HEK293T (cell line): ENCODE results near the gene MRPL39.

Experiments
- CTCF ChIA-PET: fragments of 350-600 bp; formaldehyde crosslinking; extraction: SDS; loops from one replicate; lab custom pipeline; 2021; ENCODE audit warnings: antibody characterized with exemption, inconsistent platforms; lab: Yijun Ruan, JAX
- POLR2A ChIA-PET: fragments of 350-600 bp; formaldehyde crosslinking; extraction: SDS; loops from one replicate; lab custom pipeline; 2020; ENCODE audit warnings: antibody characterized with exemption, inconsistent platforms; lab: Yijun Ruan, JAX
- DNase-seq: peaks from one replicate; pipeline ENCODE4 v3.0.0; 2012; ENCODE audit warnings: mixed read lengths; ENCODE audit errors: extremely low spot score
- ARNT ChIP-seq: fragments of 450-650 bp; IDR thresholded peaks from 2 replicates; pipeline ENCODE4 v1.6.1; 2017; ENCODE audit warnings: mild to moderate bottlenecking
- BHLHE40 ChIP-seq: fragments of 450-650 bp; IDR thresholded peaks from 2 replicates; pipeline ENCODE4 v1.6.1; 2016; ENCODE audit warnings: mild to moderate bottlenecking, moderate library complexity, borderline replicate concordance
- CTBP1 ChIP-seq: fragments of 450-650 bp; IDR thresholded peaks from 2 replicates; pipeline ENCODE4 v1.6.1; 2016; ENCODE audit warnings: borderline replicate concordance
- ELF4 ChIP-seq: fragments of 450-650 bp; IDR thresholded peaks from 2 replicates; pipeline ENCODE4 v1.6.1; 2017; ENCODE audit warnings: antibody characterized with exemption
- FOXA1 ChIP-seq: fragments of 450-650 bp; IDR thresholded peaks from 2 replicates; pipeline ENCODE4 v1.6.1; 2016; ENCODE audit warnings: mild to moderate bottlenecking
- FOXK2 ChIP-seq: fragments of 450-650 bp; IDR thresholded peaks from 2 replicates; pipeline ENCODE4 v1.6.1; 2016; ENCODE audit warnings: mild to moderate bottlenecking
- FOXM1 ChIP-seq: fragments of 450-650 bp; IDR thresholded peaks from 2 replicates; pipeline ENCODE4 v1.6.1; 2017; ENCODE audit warnings: mild to moderate bottlenecking, borderline replicate concordance
- HDGF ChIP-seq: fragments of 450-650 bp; IDR thresholded peaks from 2 replicates; pipeline ENCODE4 v1.6.1; 2017; ENCODE audit warnings: antibody characterized with exemption, borderline replicate concordance
- L3MBTL2 ChIP-seq: fragments of 450-650 bp; conservative IDR thresholded peaks from 2 replicates; pipeline ENCODE4 v1.6.1; 2016; ENCODE audit warnings: mild to moderate bottlenecking
- LEF1 ChIP-seq: fragments of 450-650 bp; IDR thresholded peaks from 2 replicates; pipeline ENCODE4 v1.6.1; 2017; ENCODE audit warnings: mild to moderate bottlenecking, borderline replicate concordance
- NFRKB ChIP-seq: fragments of 450-650 bp; IDR thresholded peaks from 2 replicates; pipeline ENCODE4 v1.6.1; 2016; ENCODE audit warnings: mild to moderate bottlenecking, moderate library complexity
- SP1 ChIP-seq: fragments of 450-650 bp; IDR thresholded peaks from 2 replicates; pipeline ENCODE4 v1.6.1; 2017
- SUZ12 ChIP-seq: fragments of 450-650 bp; IDR thresholded peaks from 2 replicates; pipeline ENCODE4 v1.6.1; 2016; ENCODE audit warnings: mild to moderate bottlenecking
- TARDBP ChIP-seq: fragments of 450-650 bp; IDR thresholded peaks from 2 replicates; pipeline ENCODE4 v1.6.1; 2016
- ZNF384 ChIP-seq: fragments of 450-650 bp; IDR thresholded peaks from 2 replicates; pipeline ENCODE4 v1.6.1; 2016
- TF ChIP-seq, protein P1 (sequence below): fragments of 450-650 bp; IDR thresholded peaks from 2 replicates; pipeline ENCODE4 v1.6.1; 2016

Gene MRPL39

GRCh38 chr21:25561668-25562641 is 45.3 kb downstream of the MRPL39 start:
- TF ChIP-seq SUZ12 = no peak
- TF ChIP-seq SP1 = no peak
- no peak for TF ChIP-seq FOXM1
- TF ChIP-seq ZNF384 = no peak
- TF ChIP-seq L3MBTL2 = no peak
- no peak for TF ChIP-seq BHLHE40
- CTCF ChIA-PET = no interaction called here
- DNase-seq = no peak
- POLR2A ChIA-PET = no interaction called here

GRCh38 chr21:25560891-25561290 is 46.4 kb downstream of the MRPL39 start:
- POLR2A ChIA-PET = no interaction called here
- no peak for DNase-seq
- TF ChIP-seq FOXA1 = no peak
- no peak for TF ChIP-seq LEF1
- TF ChIP-seq TARDBP = no peak
- TF ChIP-seq NFRKB = no peak
- TF ChIP-seq L3MBTL2 = no peak
- TF ChIP-seq BHLHE40 = no peak
- no peak for TF ChIP-seq HDGF
- no peak for TF ChIP-seq CTBP1
- no peak for TF ChIP-seq FOXK2
- no peak for TF ChIP-seq SUZ12
- no peak for TF ChIP-seq ARNT
- CTCF ChIA-PET = no interaction called here

DNA sequence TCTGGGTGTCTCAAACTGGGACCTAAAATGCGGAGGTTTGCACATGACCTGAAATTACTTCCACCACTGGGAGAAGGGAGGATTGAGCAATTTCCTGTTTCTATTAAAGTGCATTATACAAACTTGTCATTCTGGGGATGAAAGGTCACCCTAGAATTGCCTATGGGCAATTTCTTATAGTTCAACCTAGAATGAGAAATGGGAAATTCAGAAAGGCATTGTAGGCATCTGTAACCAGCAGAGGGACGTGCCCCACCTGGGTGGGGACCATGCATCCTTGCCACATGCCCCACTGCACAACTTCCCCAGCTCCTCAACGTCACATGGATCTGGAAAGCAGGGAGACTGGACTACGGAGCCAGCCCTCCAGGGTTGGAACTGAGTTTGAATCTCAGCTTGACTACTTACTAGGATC is 47.0 kb downstream of the MRPL39 start:
- no peak for DNase-seq
- ChIA-PET CTCF (interaction anchor here (0.6 kb wide), 1 partner anchor 1193 kb away, joined by 5 read pairs; no protein-coding TSS in a partner anchor), POLR2A (no interaction called here)
- TF ChIP-seq NFRKB = no peak
- TF ChIP-seq LEF1 = no peak

DNA sequence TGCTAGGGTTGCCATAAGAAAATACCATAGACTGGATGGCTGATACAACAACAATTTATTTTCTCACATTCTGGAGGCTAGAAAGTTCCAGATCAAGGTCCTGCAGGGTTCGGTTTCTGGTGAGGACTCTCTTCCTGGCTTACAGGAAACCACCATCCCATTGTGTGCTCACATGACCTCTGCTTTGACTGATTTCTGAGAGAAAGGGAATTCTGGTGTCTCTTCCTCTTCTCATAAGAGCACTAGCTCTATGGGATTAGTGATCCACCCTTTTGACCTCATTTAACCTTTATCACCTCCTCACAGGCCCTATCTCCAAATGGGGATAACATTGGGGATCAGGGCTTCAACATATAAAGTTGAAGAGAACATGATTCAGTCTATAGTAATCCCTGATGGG is 47.5 kb downstream of the MRPL39 start:
- TF ChIP-seq TARDBP (no peak), SP1 (no peak), FOXK2 (no peak), ZNF384 (no peak), ELF4 (no peak)
- ChIA-PET POLR2A (no interaction called here), CTCF (interaction anchor here (0.6 kb wide), 1 partner anchor 1193 kb away, joined by 5 read pairs; no protein-coding TSS in a partner anchor)
- DNase-seq = no peak

- CTCF ChIA-PET = no interaction called here
- POLR2A ChIA-PET = no interaction called here
- no peak for TF ChIP-seq NFRKB
- TF ChIP-seq L3MBTL2 = no peak
- no peak for TF ChIP-seq ELF4
- TF ChIP-seq ZNF384 = no peak
- no peak for TF ChIP-seq FOXM1
- TF ChIP-seq FOXK2 = no peak
- no peak for TF ChIP-seq TARDBP
- TF ChIP-seq SUZ12 = no peak
- TF ChIP-seq ARNT = no peak
- no peak for TF ChIP-seq BHLHE40
- no peak for TF ChIP-seq CTBP1
- TF ChIP-seq FOXA1 = no peak
- TF ChIP-seq SP1 = no peak
- no peak for TF ChIP-seq LEF1
- TF ChIP-seq HDGF = no peak
- TF ChIP-seq, protein P1, sequence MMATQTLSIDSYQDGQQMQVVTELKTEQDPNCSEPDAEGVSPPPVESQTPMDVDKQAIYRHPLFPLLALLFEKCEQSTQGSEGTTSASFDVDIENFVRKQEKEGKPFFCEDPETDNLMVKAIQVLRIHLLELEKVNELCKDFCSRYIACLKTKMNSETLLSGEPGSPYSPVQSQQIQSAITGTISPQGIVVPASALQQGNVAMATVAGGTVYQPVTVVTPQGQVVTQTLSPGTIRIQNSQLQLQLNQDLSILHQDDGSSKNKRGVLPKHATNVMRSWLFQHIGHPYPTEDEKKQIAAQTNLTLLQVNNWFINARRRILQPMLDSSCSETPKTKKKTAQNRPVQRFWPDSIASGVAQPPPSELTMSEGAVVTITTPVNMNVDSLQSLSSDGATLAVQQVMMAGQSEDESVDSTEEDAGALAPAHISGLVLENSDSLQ = no peak
- no peak for DNase-seq
These were observed 49.2 kb downstream of the MRPL39 start for GRCh38 chr21:25558123-25558522.

GRCh38 chr21:25557180-25557579 is 50.1 kb downstream of the MRPL39 start:
- CTCF ChIA-PET = no interaction called here
- POLR2A ChIA-PET = no interaction called here
- no peak for TF ChIP-seq BHLHE40
- TF ChIP-seq FOXM1 = no peak
- TF ChIP-seq SP1 = no peak
- TF ChIP-seq, protein P1 = no peak
- no peak for TF ChIP-seq LEF1
- no peak for TF ChIP-seq ZNF384
- TF ChIP-seq L3MBTL2 = no peak
- no peak for TF ChIP-seq FOXA1
- no peak for DNase-seq

GRCh38 chr21:25556091-25556490 is 51.2 kb downstream of the MRPL39 start:
- no peak for DNase-seq
- CTCF ChIA-PET = no interaction called here
- POLR2A ChIA-PET = no interaction called here
- TF ChIP-seq ELF4 (no peak), ZNF384 (no peak), LEF1 (no peak), TARDBP (no peak), FOXA1 (no peak), CTBP1 (no peak), BHLHE40 (no peak), ARNT (no peak), SP1 (no peak), FOXM1 (no peak)
- TF ChIP-seq, protein P1 = no peak
